Heart left ventricle (tissue), 16 donors: ENCODE results near the gene SLC35C1. TPM values are rescaled to one million over a fixed set of nuclear protein-coding genes. Genes with fewer than 3 reads are reported as not detected.
A peak's percentile ranks its signal among the peaks of the same experiment; 100 is the strongest.

Source experiments
- ATAC-seq, 4 donors: fragments of 200-7000 bp; cut with Tn5 transposase; one replicate each; pipeline ENCODE4 v1.9.1; 2020 to 2022; ENCODE audit warnings: moderate library complexity in 4 of 4, mild to moderate bottlenecking in 3 of 4, moderate number of reproducible peaks in 1 of 4
- DNase-seq, 5 donors: peaks; one replicate each; pipeline ENCODE4 v3.0.0-alpha.2; 2020
- H3K27ac ChIP-seq, 12 donors: fragments of 200-600 bp; sonication (generic) in 4 of 12; one replicate each; pipeline versions ENCODE4 v1.5.0 to v1.8.0; 2016 to 2022; ENCODE audit warnings: mild to moderate bottlenecking in 2 of 12
- H3K27me3 ChIP-seq, 9 donors: fragments of 200-600 bp; sonication (generic) in 2 of 9; one replicate each; pipeline versions ENCODE4 v1.5.1 to v1.8.0; 2016 to 2022; ENCODE audit warnings: mild to moderate bottlenecking in 3 of 9
- H3K36me3 ChIP-seq, 9 donors: fragments of 200-600 bp; sonication (generic) in 2 of 9; one replicate each; pipeline versions ENCODE4 v1.5.0 to v1.8.0; 2018 to 2022; ENCODE audit warnings: mild to moderate bottlenecking in 2 of 9
- H3K4me1 ChIP-seq, 12 donors: fragments of 200-600 bp; sonication (generic) in 4 of 12; one replicate each; pipeline versions ENCODE4 v1.5.0 to v1.8.0; 2016 to 2022; ENCODE audit warnings: mild to moderate bottlenecking in 3 of 12
- H3K4me3 ChIP-seq, 12 donors: fragments of 200-600 bp; sonication (generic) in 4 of 12; one replicate each; pipeline versions ENCODE4 v1.5.0 to v1.8.0; 2017 to 2022; ENCODE audit warnings: mild to moderate bottlenecking in 9 of 12, moderate library complexity in 4 of 12
- H3K9me3 ChIP-seq, 12 donors: fragments of 200-600 bp; sonication (generic) in 4 of 12; one replicate each; pipeline versions ENCODE4 v1.5.0 to v1.8.0; 2016 to 2022; ENCODE audit warnings: mild to moderate bottlenecking in 1 of 12
- CTCF ChIP-seq, 12 donors: fragments of 200-600 bp; sonication (generic) in 4 of 12; IDR thresholded peaks; one replicate each; pipeline versions ENCODE4 v1.5.0 to v1.8.0; 2018 to 2022; ENCODE audit warnings: antibody characterized with exemption in 12 of 12, mild to moderate bottlenecking in 5 of 12
- POLR2A ChIP-seq, 2 donors: fragments of 450-650 bp; IDR thresholded peaks; one replicate each; pipeline ENCODE4 v1.6.1; 2017; ENCODE audit warnings: antibody characterized with exemption in 2 of 2, mild to moderate bottlenecking in 2 of 2, moderate library complexity in 2 of 2
- WGBS, 4 donors: extraction: QIAGEN DNeasy Blood & Tissue Kit in 2 of 4; methylation state at CpG; one replicate each; pipeline versions ENCODE4 v1.1.5 to v1.1.7; 2013 to 2018; 5-methylcytosine and 5-hydroxymethylcytosine counted together
- intact Hi-C, 10 donors: fragments of 100-400 bp; cut with DNase I; formaldehyde crosslinking; loops; one replicate each; pipeline versions ENCODE4 v1.11.1 to v1.14.2; 2022
- polyA plus RNA-seq, 2 donors: library from polyadenylated mRNA; stranded (reverse); fragments of 200-250 nt; gene quantifications; one replicate each; pipeline ENCODE4 v1.2.3, GENCODE V29; 2013
- total RNA-seq, 9 donors: library from RNA; depleted of rRNA in 2 of 9; stranded (reverse); fragments of >200 nt in 2 of 9; fragmentation: NEBNext Ultra II Directional in 3 of 9; extraction: Animal tissue kit (Norgen Biotek cat#: 25700) in 3 of 9; gene quantifications; one replicate each; pipeline versions ENCODE4 v1.1.0 to v1.2.4, GENCODE V29; 2016 to 2023
- donor health status: ischemic (EF 13 %, LVEDD 7.1; RV severe dilation, severe dysfunction).
- donor health status: healthy with polysubstance abuse.
- donor health status: DM: no; HTN: yes; CAD: no.
- donor health status: DM: no; HTN: no; CAD: no.
- donor health status: ischemic (EF 25% LVEDD 6.9; RV normal size, moderate dysfunction).
- donor health status: ischemic (EF 25% LVEDD 5.7; RV mildly dilated, moderate dysfunction).
- donor health status: healthy.
- donor health status: DM: yes; HTN: yes; CAD: no.
- donor health status: ischemic (EF 35%, LVEDD 5.7; RV mildly dilated, moderate dysfunction).
- donor health status: nonischemic (EF 11% LVEDD 7.7; RV severe dilation, severe dysfunction).
- donor health status: DM: yes; HTN: yes; CAD: no.
- donor health status: PGD.
- donor health status: ischemic (EF 29% LVEDD 5.4; RV normal size, mild dysfunction).
- donor health status: nonischemic (EF 23%, LVEDD 6.1; RV moderate dilation, normal function).

Gene SLC35C1
- total and polyA plus RNA-seq, 11 donors: 5.3 to 21.0 (median 7.8) TPM

- TF ChIP-seq CTCF (IDR thresholded peaks at IDR 0.05): peak; percentile 87 to 99 (median 94)
- TF ChIP-seq POLR2A (IDR thresholded peaks at IDR 0.05): no peak
- Histone ChIP-seq H3K36me3 (no peaks in the 10 kb centered on the region), H3K27ac (peak overlapping the region in 6 of 12 donors; percentile 4 to 69 (median 30)), H3K4me1 (peaks cover 0 to 26% (median 13%) of the 10 kb centered on the region in 12 donors), H3K9me3 (no peaks in the 10 kb centered on the region), H3K27me3 (no peaks in the 10 kb centered on the region), H3K4me3 (peak overlapping the region in 6 of 12 donors; percentile 4 to 36 (median 24))
- intact Hi-C loops: loop anchor here in 8 of 10 donors (2.0 to 10.0 kb wide), 7 partner anchors 36 to 271 kb away; partner anchors contain the start of gene SLC35C1 (in 2 of the 8)
- ATAC-seq (peak in 3 of 4 donors; percentile 22 to 39 (median 36)), DNase-seq (peak; percentile 87 to 92 (median 90))
- WGBS, 4 donors: 17 to 19% (median 18%) methylated on average over 22 of the region's 22 CpGs
Measured at GRCh38 chr11:45843158-45843924, 38.4 kb downstream of the SLC35C1 start.

GRCh38 chr11:45844822-45845578 is 40.1 kb downstream of the SLC35C1 start:
- DNase-seq (no peak), ATAC-seq (no peak)
- Histone ChIP-seq H3K4me3 (no peak overlapping the region), H3K27ac (no peak overlapping the region), H3K4me1 (peaks cover 0 to 43% (median 27%) of the 10 kb centered on the region in 12 donors), H3K9me3 (no peaks in the 10 kb centered on the region), H3K36me3 (no peaks in the 10 kb centered on the region), H3K27me3 (no peaks in the 10 kb centered on the region)
- intact Hi-C loops: loop anchor here (5.0 to 10.0 kb wide), 5 partner anchors 38 to 270 kb away; partner anchors contain the start of genes PEX16 (in 3 of the 10) and SLC35C1 (in 2 of the 10)
- WGBS, 4 donors: 89 to 93% (median 91%) methylated on average over 3 of the region's 3 CpGs
- no peak for TF ChIP-seq POLR2A (IDR thresholded peaks at IDR 0.05)
- TF ChIP-seq CTCF (IDR thresholded peaks at IDR 0.05): no peak

GRCh38 chr11:45846174-45846675 is 41.3 kb downstream of the SLC35C1 start:
- WGBS, 4 donors: 86 to 91% (median 89%) methylated on average over 4 of the region's 4 CpGs
- H3K27me3 ChIP-seq: no peaks in the 10 kb centered on the region
- ATAC-seq (no peak), DNase-seq (no peak)
- peak overlapping the region in 2 of 12 donors; percentile 88 to 89 for H3K4me3 ChIP-seq
- H3K4me1 ChIP-seq: peaks cover 5 to 55% (median 37%) of the 10 kb centered on the region in 12 donors
- TF ChIP-seq POLR2A (IDR thresholded peaks at IDR 0.05) (no peak), CTCF (IDR thresholded peaks at IDR 0.05) (no peak)
- H3K36me3 ChIP-seq: peaks cover 0 to 2% (median 0%) of the 10 kb centered on the region in 9 donors
- H3K27ac ChIP-seq: peak overlapping the region in 11 of 12 donors; percentile 88 to 99 (median 96)
- H3K9me3 ChIP-seq: no peaks in the 10 kb centered on the region
- intact Hi-C loops: loop anchor here in 9 of 10 donors (2.0 to 10.0 kb wide), 7 partner anchors 39 to 269 kb away; partner anchors contain the start of genes PEX16 (in 3 of the 9) and SLC35C1 (in 2 of the 9)
